GM19328 (cell line): Measurements from ENCODE around the gene RGS3.
"Not testable (repeated sequence)": the region's sequence is repeated elsewhere in the genome, so short reads cannot be mapped to it uniquely, and the experiment has no call there.

ENCODE experiments used
- ATAC-seq: cut with Tn5 transposase; IDR thresholded peaks from one replicate; pipeline ENCODE4 v1.9.1; 2021; ENCODE audit warnings: mild to moderate bottlenecking, moderate library complexity; ENCODE audit not compliant: unreplicated experiment

The RGS3 gene

DNA sequence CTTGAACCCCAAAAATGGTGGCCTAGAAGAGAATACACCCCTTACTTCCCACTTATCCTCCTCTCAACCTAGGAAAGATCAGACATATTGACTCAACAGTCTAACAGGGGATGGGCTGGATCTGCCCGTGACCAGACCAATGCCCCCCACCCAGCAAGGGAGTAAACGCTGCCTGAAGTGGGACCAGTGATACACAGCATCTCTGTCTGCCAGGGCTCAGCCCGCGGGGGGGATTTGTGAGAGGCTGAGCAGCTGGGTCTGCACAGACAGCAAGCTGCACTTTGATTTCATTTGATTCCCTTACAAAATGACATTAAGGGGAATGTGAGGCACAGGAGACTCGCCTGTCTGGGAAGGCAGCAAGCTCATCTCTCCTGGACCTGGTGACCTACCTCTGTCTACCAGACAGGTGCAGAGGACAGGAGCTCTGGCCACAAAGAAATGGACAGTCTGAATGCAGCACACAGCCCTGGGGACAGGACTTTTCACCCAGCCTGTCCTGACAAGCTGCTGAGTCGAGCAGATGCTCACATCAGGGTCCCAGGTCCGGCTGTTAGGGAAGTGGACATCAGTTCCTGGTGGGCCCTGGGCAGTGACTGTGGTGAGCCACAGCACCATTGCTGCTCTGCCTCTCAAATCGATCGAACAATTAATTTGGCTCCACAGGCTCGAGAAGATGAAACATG, 79.9 kb downstream of the RGS3 start:
- ATAC-seq = no peak

DNA sequence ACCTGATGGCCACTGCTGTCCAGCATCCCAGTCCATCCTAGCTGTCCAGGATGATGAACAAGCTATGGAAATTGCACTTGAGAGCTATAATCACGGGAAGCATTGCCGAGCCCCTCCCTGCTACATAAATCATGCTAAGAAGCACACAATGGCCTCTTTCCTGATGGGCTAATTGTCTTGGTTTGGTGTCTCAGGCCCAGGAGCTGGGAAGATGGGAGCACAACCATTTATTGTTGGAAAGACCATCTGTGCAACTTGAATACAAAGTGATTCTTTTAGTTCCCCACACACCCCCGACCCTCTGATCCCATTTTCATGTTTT, 80.4 kb downstream of the RGS3 start:
- no peak for ATAC-seq

DNA sequence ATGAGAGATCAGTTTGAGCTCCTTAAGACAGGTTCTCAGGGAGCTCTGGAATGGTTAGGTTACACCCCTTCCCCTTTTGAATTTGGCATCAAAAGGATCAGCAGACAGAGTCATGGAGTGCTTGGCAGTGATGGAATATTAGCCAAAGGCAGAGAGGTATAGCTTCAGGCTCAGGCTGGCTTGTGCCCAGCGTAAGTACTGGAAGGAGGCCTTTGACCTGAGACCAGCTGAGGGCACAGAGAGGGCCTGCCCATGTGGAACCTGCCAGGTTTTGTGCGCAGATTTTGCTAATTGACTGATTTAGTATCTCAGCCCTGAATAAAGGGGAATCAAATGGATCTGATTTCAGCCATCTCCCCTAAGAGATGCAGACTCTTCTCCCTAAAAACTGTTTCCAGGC, 81.5 kb downstream of the RGS3 start:
- ATAC-seq = no peak

DNA sequence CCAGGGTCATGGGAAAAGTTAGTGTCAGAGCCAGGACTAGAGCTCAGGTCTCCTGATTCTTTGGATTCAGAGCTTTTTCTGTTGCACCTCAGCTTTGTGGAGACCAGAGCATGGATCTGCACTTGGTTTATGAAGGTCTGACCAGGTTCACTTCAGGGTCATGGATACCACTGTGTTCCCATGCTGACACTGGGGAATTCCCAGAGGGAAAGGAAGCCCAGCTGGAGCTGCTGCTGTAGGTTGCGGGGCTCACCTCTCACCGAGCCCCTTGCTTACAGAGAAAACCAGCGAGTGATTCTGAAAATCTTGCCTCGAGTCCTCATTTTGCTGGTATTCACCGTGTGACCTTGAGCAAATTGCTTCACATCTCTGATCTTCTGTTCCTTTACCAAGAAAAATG, 83.0 kb downstream of the RGS3 start:
- ATAC-seq = no peak

DNA sequence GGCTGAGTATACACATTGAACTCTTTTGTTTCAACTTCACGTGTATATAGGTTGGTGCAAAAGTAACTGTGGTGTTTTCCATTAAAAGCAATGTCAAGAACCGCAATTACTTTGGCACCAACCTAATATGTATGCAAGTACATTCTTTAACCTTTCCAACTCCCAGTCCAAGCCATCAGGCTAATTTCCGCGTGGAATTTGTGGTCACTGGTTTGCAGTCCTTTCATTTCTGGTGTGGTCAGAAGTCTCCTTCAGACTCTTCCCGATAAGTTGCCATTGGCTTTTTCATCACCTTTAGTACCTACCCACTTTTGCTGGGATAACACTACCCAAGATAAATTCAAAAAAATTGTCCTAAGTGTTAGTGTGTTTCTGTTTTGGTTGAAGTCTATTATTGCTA, 84.0 kb downstream of the RGS3 start:
- no peak for ATAC-seq

DNA sequence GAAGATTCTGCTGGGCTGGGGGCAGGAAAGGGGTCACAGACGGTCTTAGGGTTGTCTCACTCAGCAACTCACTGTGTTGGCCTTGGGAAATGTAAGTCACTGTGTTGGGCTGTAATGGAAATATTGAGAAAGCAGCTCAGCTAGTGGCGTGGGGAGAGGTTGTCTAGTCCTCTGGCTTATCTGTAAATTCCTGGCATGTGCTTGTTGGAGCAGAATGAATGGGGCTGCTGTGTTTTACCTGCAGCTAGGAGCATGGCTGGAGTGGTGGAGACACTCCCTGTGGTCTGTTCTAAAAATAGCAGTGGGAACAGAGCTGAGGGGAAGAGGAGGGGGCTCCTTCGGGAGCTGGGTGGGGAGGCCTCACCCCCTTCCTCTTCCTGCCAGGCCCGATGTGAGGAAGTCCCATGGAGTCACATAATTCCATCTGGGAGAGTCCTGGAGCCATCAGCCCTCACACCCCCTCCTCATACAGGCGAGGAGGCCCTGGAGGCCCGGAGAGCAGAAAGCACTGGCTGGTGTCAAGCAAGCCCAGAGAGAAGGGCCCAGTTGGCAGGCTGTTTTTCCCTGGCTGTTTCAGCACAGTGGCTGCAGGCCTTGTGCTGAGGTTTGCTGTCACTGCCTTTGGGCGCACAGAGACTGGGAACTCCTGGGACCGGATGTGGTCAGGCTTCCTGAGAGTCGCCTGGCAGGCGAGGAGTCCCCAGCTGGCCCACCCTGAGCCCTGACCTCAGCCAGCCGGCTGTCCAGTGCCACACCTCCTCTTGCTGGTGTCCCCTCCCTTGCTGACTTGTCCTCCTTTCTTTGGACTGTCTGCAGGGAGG, 84.9 kb downstream of the RGS3 start:
- ATAC-seq = no peak

DNA sequence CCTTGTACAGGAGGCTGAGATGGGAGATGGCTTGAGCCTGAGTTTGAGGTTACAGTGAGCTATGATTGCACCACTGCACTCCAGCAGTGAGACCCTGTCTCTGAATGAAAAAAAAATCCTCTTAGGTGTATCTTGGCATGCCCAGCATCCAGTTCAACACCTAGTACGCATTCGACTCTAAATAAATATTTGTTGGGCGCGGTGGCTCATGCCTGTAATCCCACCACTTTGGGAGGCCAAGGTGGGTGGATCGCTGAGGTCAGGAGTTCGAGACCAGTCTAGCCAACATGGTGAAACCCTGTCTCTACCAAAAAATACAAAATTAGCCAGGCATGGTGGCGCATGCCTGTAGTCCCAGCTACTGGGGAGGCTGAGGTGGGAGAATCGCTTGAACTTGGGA, 86.4 kb downstream of the RGS3 start:
- ATAC-seq = not testable (repeated sequence)

DNA sequence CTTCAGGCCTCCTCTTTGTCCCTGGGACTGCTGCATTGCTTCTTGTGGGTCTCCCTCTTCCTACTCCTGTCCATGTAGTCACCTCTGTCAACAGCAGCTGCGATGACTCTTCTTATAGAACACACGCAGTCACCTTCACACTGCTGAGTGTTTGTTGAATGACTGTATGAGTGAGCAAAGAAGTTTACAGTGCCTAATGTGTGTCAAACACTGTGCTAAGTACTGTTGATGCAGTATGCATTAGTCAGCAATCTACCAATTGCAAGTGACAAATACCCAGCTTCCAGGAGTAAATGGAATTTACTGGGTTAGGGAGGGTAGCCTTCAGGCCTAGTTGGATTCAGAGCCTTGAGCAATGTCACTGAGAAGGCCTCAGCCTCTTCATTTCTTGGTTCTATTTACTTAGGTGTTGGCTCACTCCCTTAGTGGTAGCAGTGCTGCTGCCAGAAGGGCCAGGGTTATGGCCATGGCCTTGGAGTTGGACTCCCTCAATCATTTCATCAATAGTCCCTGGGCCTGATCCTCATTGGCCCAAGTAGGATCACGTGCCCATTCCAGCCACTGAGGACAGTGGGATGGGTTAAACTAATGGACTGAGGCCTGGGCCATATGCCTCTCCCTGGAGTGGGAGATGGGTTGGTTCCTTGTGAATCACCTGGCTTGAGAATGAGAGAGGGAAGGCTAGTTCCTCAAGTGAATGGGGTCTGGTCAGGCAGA, 93.5 kb downstream of the RGS3 start:
- no peak for ATAC-seq

DNA sequence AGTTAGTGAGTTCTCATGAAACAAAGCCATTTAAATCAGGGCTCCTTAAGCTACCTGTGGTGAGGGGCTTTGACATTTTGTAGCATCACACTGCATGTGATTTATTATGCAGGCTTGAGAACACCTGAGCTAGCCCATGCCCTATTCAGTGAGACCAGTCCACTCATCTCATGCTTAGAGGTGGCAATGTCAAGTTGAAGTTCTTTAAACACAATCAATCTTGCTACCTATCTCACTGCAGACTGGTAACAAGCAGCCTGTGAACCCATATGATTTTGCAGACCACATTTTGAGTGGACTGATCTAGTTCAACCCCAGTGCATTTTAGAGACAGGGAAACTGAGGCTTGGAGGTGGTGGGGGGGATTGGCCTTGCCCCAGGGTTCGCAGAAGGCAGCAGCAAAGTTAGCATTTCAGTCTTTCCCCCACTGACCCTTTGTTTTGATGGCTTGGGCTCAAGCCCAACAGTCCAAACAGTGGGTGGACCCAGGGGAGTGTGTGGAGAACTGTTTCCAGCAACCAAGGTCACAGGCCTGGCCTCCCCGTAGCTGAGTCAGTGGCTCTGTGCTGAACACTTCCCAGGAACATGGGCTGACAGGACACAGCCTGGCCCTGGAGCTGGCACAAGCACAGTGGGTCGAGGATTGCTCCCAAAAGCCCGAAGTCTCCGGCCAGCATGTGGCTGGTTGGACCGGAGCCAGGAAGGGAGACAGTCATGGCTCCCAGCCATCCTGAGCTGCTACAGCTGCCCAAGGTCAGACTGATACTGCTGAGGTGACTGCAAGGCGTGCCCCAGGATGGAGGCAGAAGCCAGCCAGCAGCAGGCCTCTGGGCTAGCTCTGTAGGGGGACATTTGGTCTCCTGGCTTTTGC, 95.3 kb downstream of the RGS3 start:
- ATAC-seq = no peak

DNA sequence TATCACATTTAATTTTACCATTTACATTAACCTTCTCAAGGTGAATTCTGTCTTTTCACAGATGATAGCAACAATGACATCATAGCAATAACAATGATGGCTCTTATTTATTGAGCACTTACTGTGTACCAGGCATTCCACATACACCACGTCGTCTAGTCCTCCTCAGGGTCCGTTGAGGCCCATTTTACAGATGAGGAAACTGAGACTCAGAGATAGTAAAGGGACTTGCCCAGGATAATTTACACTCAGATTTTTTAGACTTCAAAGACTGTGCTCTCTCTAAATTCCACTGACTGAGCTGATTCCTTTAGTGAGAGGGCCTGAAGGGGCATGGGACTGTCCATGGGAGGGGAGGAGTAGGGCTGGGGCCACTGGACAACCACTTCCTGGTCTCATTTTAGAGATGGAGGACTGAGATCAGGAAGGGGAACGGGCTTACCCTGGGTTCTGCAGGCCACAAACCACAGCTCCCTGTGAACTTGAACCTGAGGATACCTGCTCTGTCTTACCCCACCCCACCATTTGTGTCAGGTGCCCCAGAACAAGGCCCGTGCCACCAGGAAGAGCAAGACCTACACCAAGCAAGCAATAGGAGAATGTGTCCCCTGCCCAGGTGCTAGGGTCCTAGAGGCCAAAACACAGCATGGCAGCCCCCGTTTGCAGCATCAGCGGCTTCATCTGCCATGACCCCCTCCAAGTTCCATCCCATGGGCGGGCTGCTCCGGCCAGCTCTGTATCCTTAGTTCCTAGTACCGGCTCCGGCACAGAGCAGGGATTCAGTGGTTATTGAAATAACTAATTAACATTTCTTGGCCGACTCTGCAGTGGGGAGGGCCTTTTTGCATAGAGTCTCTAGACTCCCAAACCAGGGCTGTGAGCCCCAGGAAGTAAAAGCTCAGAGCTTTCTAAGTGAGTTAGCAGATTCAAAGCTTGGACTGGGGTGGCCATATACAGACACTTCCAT, 96.6 kb downstream of the RGS3 start:
- ATAC-seq = no peak

DNA sequence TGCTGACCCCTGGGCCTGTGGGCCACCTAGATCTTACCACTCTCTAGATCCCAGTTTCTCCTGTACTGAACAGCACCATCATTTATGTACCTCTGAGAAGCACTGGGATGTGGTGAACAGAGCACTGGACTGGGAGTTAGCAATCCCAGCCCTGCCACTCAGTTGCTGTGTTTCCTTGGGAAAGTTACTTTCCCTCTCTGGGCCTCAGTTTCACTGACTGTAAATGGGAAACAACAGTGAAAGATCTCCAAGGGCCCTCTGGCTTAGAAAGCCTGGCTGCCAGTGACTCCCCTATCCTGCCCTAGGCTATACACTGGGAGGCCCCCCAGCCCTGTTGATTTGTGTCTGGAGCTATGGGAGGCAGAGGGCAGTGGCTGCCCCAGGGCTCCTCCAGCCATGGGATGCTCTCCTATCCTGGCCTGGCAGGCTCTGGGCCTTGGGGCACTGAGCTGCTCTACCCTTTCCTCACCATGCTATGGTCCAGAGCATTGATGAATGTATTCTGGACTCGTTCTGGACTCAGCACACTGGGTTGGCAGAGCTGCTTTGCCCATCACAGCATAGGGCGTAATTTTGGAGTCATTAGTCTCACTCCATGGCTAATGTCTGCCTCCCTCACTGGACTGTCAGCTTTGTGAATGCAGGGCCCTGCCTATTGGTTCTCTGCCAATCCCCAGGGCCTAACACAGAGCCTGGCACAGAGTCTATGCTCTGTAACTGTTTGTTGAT, 99.3 kb downstream of the RGS3 start:
- no peak for ATAC-seq

DNA sequence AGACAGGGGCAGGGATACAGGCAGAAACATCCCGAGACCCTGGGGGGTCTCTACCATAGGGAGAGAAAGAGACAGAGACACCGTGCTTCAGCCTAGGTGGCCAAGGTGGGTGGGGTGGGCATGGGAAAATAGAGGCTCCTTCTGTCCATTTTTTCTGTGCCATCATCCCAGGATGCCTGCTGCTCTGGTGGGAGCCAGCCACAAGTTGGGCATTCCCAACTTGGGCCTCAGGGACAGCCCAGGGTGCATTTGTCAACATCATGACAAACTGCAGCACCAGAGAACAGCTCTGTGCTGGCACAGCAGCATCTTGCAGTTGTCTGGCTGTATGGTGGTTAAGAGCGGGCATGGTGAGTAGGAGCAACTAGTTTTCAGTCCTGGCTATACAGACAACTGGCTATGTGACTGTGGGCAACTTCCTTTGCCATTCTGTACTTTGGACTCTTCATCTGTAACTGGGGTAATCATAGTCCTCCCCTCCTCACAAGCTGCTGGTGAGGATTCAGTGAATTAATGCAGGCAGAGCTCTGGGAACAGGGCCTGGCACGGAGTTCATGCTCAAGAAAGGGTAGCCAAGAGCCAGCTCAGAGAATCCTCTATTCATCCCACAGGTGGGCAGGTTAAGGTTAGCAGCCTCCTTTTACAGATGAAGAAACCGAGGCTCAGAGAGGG, 100.4 kb downstream of the RGS3 start:
- no peak for ATAC-seq

DNA sequence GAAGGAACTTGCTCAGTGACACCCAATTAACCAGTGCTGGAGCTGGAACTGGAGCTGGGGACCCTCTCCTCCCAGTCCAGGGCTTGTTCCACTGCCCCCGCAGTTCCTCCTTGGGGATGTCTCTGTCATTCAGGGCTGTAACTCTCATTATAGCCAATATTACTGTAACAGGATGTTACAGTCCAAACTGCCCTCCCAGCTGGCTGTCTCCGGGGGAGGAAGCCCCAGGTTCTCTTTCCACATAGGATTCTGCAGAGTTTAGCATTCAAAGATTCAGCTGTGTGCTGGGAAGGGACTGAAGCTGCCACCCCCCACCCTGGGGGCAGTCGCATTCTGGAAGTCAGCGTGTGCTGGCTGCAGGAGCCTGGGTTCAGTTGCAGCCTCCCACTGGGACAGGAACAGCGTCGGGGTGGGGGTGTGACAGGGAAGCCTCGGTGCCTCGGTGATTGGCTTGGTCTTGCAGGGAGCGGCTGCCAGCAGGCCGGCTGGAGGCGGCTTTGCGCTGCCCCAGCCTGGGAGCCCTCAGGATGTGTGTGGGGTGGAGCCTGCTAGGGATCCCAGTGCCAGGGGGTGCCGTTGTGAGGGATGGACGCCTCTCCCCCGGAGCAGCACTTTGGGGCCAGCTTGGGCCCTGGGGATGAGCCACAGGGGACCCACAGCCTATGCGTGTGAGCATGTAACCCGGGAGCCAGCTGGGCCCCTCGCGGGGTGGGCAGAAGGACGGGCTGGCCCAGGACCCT, 101.1 kb downstream of the RGS3 start:
- ATAC-seq = no peak

DNA sequence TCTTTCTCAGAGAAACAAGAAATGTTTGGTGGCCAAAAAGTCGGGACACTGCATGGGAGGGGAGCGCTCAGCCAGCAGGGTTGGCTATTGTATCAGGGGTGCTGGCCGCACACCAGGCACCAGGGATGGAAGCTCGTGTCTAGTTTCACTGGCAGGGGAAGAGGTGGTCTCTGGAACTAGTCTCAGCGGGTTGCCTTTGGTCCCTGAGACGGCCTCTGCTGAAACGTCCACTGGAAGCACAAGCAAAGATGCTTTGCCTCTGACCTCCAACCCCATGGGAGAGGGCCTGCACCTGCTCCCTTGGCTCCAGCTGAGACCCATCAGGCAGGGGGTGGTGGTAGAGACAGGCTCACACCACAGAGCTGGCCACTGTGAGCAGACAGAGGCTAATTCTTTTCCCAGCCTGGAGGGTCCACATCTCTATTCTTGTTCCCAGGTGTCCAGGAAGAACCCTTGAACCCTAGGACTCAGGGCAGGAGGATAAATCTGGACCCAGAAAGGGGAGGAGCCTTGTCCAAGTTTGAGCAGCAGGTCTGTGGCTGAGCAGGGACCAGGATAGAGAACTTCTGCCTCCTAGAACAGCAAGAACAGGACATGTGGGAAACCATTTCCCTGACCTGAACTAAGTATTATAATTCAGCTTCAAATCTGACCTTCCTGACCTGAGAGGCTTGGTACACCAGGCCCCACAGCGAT, 102.6 kb downstream of the RGS3 start:
- ATAC-seq = no peak

DNA sequence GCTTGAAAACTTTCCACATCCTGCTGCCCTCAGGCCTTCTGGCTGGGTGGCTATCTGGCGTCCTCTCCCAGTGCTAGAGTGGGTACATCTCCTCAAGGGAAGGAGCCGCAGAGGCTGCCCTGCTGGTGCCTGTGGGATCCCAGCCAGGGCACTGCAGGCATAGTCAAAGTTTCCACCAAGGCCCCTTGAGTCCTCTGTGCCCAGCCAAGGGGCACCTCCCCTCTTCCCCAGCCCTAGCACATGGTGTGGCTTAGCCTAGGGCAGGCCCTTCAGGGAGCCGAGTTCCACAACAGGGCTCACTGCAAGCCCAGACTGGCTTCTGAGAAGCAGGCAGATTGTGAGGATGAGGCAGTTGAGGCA, 103.2 kb downstream of the RGS3 start:
- ATAC-seq = no peak

DNA sequence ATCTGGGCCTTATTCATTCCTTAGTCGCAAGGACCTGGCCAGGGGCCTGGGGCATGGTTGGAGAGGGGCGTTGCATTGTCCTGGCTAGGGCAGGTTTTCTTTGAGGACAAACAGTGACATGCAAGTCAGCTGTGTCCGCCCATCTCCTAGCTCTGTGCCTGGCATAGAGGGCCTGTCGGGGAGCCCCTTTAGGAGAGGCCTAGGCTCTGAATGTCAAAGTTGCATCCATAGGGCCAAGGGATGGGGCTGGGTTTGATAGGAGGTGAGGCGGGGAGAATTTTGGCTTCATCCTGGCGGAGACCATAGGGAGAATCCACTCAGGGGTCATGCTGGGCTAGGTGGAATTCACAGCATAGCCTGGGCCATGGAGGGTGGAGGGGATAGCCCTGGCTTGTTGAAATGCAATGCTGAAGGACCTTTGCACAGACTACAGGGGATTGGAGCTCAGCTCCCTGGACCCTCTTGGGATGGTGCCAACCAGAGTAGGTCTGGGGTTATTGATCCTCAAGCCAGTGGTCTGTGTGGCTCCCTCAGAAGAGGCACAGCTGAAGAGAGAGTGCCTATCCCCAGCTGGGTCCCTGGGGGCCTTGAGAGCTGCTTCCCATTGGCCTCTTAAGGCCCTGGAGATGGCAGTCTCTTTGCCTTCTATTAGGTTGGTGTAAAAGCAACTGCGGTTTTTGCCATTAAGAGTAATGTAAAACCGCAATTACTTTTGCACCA, 104.0 kb downstream of the RGS3 start:
- ATAC-seq = no peak

DNA sequence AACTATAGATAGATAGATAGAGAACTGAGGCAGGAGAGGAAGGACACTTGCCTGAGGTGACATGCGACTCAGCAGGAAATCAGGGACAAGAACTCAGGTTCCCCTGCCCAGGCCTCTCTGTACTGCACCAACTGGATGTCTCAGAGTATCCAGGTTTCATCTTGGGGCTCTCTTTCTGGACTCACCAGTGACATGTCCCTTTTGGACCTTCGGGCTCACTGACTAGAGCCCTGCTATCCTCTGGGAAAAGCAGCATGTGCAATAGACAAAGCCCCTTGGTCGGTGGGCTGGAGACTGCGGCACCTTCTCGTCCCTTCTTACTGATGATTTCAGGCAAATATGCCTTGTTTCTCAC, 104.5 kb downstream of the RGS3 start:
- ATAC-seq = no peak
